IMR-90 (cell line): ENCODE measurements around the gene INSR. TPM values are rescaled to one million over a fixed set of nuclear protein-coding genes. Genes with fewer than 3 reads are reported as not detected.

Source experiments
- ATAC-seq: fragments of 200-7000 bp; cut with Tn5 transposase; 2 replicates; pipeline ENCODE4 v1.9.1; 2020; ENCODE audit warnings: low read depth, mild to moderate bottlenecking, moderate library complexity
- BruUV-seq: library from RNA; stranded (reverse); fragments of 400-500 nt; replicated peaks from 2 replicates; lab custom pipeline; 2021; lab: Mats Ljungman, UMichigan
- CTCF ChIA-PET: fragments of 300-600 bp; formaldehyde crosslinking; extraction: SDS; loops from one replicate; lab custom pipeline; 2021; ENCODE audit warnings: antibody characterized with exemption; lab: Yijun Ruan, JAX
- POLR2A ChIA-PET: fragments of 300-600 bp; sonication (Branson Sonifier 250); formaldehyde crosslinking; loops from one replicate; lab custom pipeline; 2022; ENCODE audit warnings: antibody characterized with exemption; ENCODE audit not compliant: unreplicated experiment; lab: Charles Lee
- DNase-seq: peaks from one replicate; pipeline ENCODE4 v3.0.0; 2013
- H2AFZ ChIP-seq: replicated peaks from 2 replicates; pipeline ENCODE3; 2013; ENCODE audit warnings: low read length, mild to moderate bottlenecking; ENCODE audit not compliant: poor library complexity
- H2AK5ac ChIP-seq: 2 replicates; pipeline ENCODE4 v1.6.1; 2013; ENCODE audit warnings: low read depth, low read length, inconsistent platforms
- H2AK9ac ChIP-seq: replicated peaks from 2 replicates; pipeline ENCODE3; 2013; ENCODE audit warnings: mild to moderate bottlenecking, low read depth, low read length, moderate library complexity; ENCODE audit not compliant: poor library complexity
- H2BK120ac ChIP-seq: 2 replicates; pipeline ENCODE4 v1.6.1; 2013; ENCODE audit warnings: low read depth, low read length, inconsistent platforms
- H2BK15ac ChIP-seq: 3 replicates; pipeline ENCODE4 v1.6.1; 2013; ENCODE audit warnings: low read depth, low read length, inconsistent platforms
- H2BK20ac ChIP-seq: 2 replicates; pipeline ENCODE4 v1.6.1; 2013; ENCODE audit warnings: low read depth, mild to moderate bottlenecking, inconsistent platforms, low read length, moderate library complexity
- H2BK5ac ChIP-seq: 2 replicates; pipeline ENCODE4 v1.6.1; 2013; ENCODE audit warnings: mild to moderate bottlenecking, low read depth, low read length, inconsistent platforms; ENCODE audit not compliant: poor library complexity, severe bottlenecking
- H3K14ac ChIP-seq: replicated peaks from 2 replicates; pipeline ENCODE4 v1.6.1; 2013; ENCODE audit warnings: low read depth, low read length, inconsistent platforms
- H3K18ac ChIP-seq: 2 replicates; pipeline ENCODE4 v1.6.1; 2013; ENCODE audit warnings: low read depth, low read length, control low read depth
- H3K23ac ChIP-seq: 2 replicates; pipeline ENCODE4 v1.6.1; 2013; ENCODE audit warnings: low read depth, low read length, inconsistent platforms
- H3K27ac ChIP-seq: 2 replicates; pipeline ENCODE4 v1.5.1; 2013; ENCODE audit warnings: mild to moderate bottlenecking, control low read depth, low read length; ENCODE audit not compliant: insufficient read depth
- H3K27me3 ChIP-seq: 2 replicates; pipeline ENCODE4 v1.6.1; 2013; ENCODE audit warnings: low read length; ENCODE audit not compliant: control insufficient read depth, insufficient read depth
- H3K36me3 ChIP-seq: 2 replicates; pipeline ENCODE4 v1.6.1; 2013; ENCODE audit warnings: low read length, mixed read lengths; ENCODE audit not compliant: control insufficient read depth, insufficient read depth
- H3K4ac ChIP-seq: 2 replicates; pipeline ENCODE4 v1.6.1; 2013; ENCODE audit warnings: low read depth, low read length, inconsistent platforms
- H3K4me1 ChIP-seq: 2 replicates; pipeline ENCODE4 v1.6.1; 2013; ENCODE audit warnings: low read length, mixed read lengths; ENCODE audit not compliant: control insufficient read depth, insufficient read depth
- H3K4me2 ChIP-seq: 2 replicates; pipeline ENCODE4 v1.6.1; 2013; ENCODE audit warnings: low read depth, mild to moderate bottlenecking, control low read depth, low read length, moderate library complexity
- H3K4me3 ChIP-seq: 2 replicates; pipeline ENCODE4 v1.5.1; 2013; ENCODE audit warnings: low read depth, mild to moderate bottlenecking, control low read depth, low read length, moderate library complexity; ENCODE audit not compliant: insufficient read depth
- H3K56ac ChIP-seq: 2 replicates; pipeline ENCODE4 v1.6.1; 2013; ENCODE audit warnings: low read length, inconsistent platforms; ENCODE audit not compliant: insufficient read depth; ENCODE audit errors: extremely low read depth
- H3K79me1 ChIP-seq, 2 experiments: 2 replicates each; pipeline ENCODE4 v1.6.1; 2013; ENCODE audit warnings: low read length in 2 of 2, inconsistent platforms in 1 of 2, low read depth in 1 of 2
- H3K9ac ChIP-seq: 2 replicates; pipeline ENCODE4 v1.6.1; 2013; ENCODE audit warnings: low read depth, low read length, control low read depth
- H3K9me1 ChIP-seq: 2 replicates; pipeline ENCODE4 v1.6.1; 2013; ENCODE audit warnings: low read length, inconsistent platforms; ENCODE audit not compliant: insufficient read depth
- H3K9me3 ChIP-seq: 2 replicates; pipeline ENCODE4 v1.6.1; 2013; ENCODE audit warnings: low read length; ENCODE audit not compliant: control insufficient read depth, insufficient read depth
- H4K20me1 ChIP-seq: 2 replicates; pipeline ENCODE4 v1.6.1; 2013; ENCODE audit warnings: low read length, inconsistent platforms; ENCODE audit not compliant: insufficient read depth
- H4K5ac ChIP-seq: 2 replicates; pipeline ENCODE4 v1.6.1; 2013; ENCODE audit warnings: mild to moderate bottlenecking, low read depth, low read length, control low read depth
- H4K8ac ChIP-seq, 2 experiments: 2 replicates each; pipeline ENCODE4 v1.6.1; 2013; ENCODE audit warnings: low read depth in 2 of 2, low read length in 2 of 2, control low read depth in 1 of 2, inconsistent platforms in 1 of 2
- H4K91ac ChIP-seq: 2 replicates; pipeline ENCODE4 v1.6.1; 2013; ENCODE audit warnings: low read depth, low read length, inconsistent platforms; ENCODE audit not compliant: insufficient read depth
- BHLHE40 ChIP-seq: fragments of 150-350 bp; IDR thresholded peaks from 2 replicates; pipeline ENCODE4 v1.6.1; 2016; ENCODE audit warnings: mild to moderate bottlenecking, low read depth, low read length
- CEBPB ChIP-seq: IDR thresholded peaks from 2 replicates; pipeline ENCODE4 v1.6.1; 2012; ENCODE audit warnings: low read depth, low read length, improper control_type of control experiment
- CHD1 ChIP-seq: IDR thresholded peaks from 2 replicates; pipeline ENCODE4 v1.6.1; 2012; ENCODE audit warnings: low read depth, low read length, improper control_type of control experiment
- FOS ChIP-seq: fragments of 150-350 bp; IDR thresholded peaks from 2 replicates; pipeline ENCODE4 v1.6.1; 2016; ENCODE audit warnings: low read depth, low read length
- MAFK ChIP-seq: IDR thresholded peaks from 2 replicates; pipeline ENCODE4 v1.6.1; 2012; ENCODE audit warnings: low read depth, low read length, improper control_type of control experiment
- MAZ ChIP-seq: IDR thresholded peaks from 2 replicates; pipeline ENCODE4 v1.6.1; 2012; ENCODE audit warnings: low read depth, mild to moderate bottlenecking, low read length, improper control_type of control experiment, moderate library complexity, borderline replicate concordance
- MXI1 ChIP-seq: IDR thresholded peaks from 2 replicates; pipeline ENCODE4 v1.6.1; 2012; ENCODE audit warnings: low read depth, mild to moderate bottlenecking, low read length, moderate library complexity, borderline replicate concordance
- NFE2L2 ChIP-seq: fragments of 150-350 bp; IDR thresholded peaks from 2 replicates; pipeline ENCODE4 v1.6.1; 2016; ENCODE audit warnings: low read depth, mild to moderate bottlenecking, low read length
- POLR2A ChIP-seq: IDR thresholded peaks from 2 replicates; pipeline ENCODE4 v1.6.1; 2012; ENCODE audit warnings: mild to moderate bottlenecking, low read depth, low read length
- RAD21 ChIP-seq: IDR thresholded peaks from 2 replicates; pipeline ENCODE4 v1.6.1; 2012; ENCODE audit warnings: low read length, improper control_type of control experiment
- RFX5 ChIP-seq: IDR thresholded peaks from 2 replicates; pipeline ENCODE4 v1.8.0; 2012; ENCODE audit warnings: low read depth, mild to moderate bottlenecking, low read length, moderate library complexity
- SMC3 ChIP-seq: fragments of 150-350 bp; IDR thresholded peaks from 2 replicates; pipeline ENCODE4 v1.6.1; 2016; ENCODE audit warnings: low read depth, mild to moderate bottlenecking, antibody characterized with exemption, low read length, moderate library complexity
- WGBS, 2 experiments: methylation state at CpG; one replicate each; pipeline versions ENCODE4 v1.1.5 to v1.1.7; 2013; ENCODE audit warnings: missing lambda C conversion rate in 2 of 2; ENCODE audit not compliant: insufficient read length in 1 of 2; ENCODE audit errors: extremely low coverage in 2 of 2; 5-methylcytosine and 5-hydroxymethylcytosine counted together
- dilution Hi-C: fragments of 300-500 bp; cut with HindIII; formaldehyde crosslinking; loops from one replicate; pipeline ENCODE4 v1.14.3; 2018; ENCODE audit warnings: low sequenced_read_pairs; ENCODE audit not compliant: unreplicated experiment
- in situ Hi-C: fragments of 300-500 bp; cut with MboI; formaldehyde crosslinking; loops from 3 replicates; pipeline ENCODE4 v1.14.3; 2019; ENCODE audit warnings: low sequenced_read_pairs, inconsistent platforms, mixed read lengths
- intact Hi-C: fragments of 100-400 bp; cut with micrococcal nuclease; formaldehyde crosslinking; loops from 2 replicates; pipeline ENCODE4 v1.10.0; 2022
- polyA plus RNA-seq, 3 experiments: library from polyadenylated mRNA; depleted of rRNA; stranded (reverse); fragments of >200 nt; gene quantifications; 2 replicates each; pipeline ENCODE4 v1.2.3, GENCODE V29; 2012; ENCODE audit warnings: low replicate concordance in 1 of 3
- total RNA-seq: library from RNA; depleted of rRNA; stranded (reverse); fragments of >200 nt; gene quantifications from 2 replicates; pipeline ENCODE4 v1.2.3, GENCODE V29; 2012
- TF ChIP-seq, protein P1 (sequence below): fragments of 150-350 bp; IDR thresholded peaks from 2 replicates; pipeline ENCODE4 v1.6.1; 2017; ENCODE audit warnings: mild to moderate bottlenecking, antibody characterized with exemption, low read length, low read depth

Gene INSR
- total and polyA plus RNA-seq, 2 of the 4 experiments (the other 2 are of a cell fraction) = 2.8 to 7.9 TPM

- Histone ChIP-seq H4K8ac (no peak overlapping the region), H3K56ac (no peak overlapping the region), H4K20me1 (no peaks in the 10 kb centered on the region), H2AK9ac (no peak overlapping the region), H3K9me3 (peaks cover 12% of the 10 kb centered on the region), H3K4me2 (no peak overlapping the region), H3K4me1 (no peaks in the 10 kb centered on the region), H2AK5ac (no peak overlapping the region), H3K18ac (no peak overlapping the region), H3K4me3 (no peak overlapping the region), H3K9me1 (no peaks in the 10 kb centered on the region; the same call in 1 of the 2 replicates), H2BK15ac (no peak overlapping the region), H2AFZ (no peak overlapping the region), H3K27me3 (no peaks in the 10 kb centered on the region), H2BK120ac (no peak overlapping the region), H2BK5ac (no peak overlapping the region), H2BK20ac (no peak overlapping the region), H3K9ac (no peak overlapping the region), H3K4ac (no peak overlapping the region), H3K27ac (no peak overlapping the region), H3K14ac (no peak overlapping the region), H4K91ac (no peak overlapping the region), H3K79me1 (no peaks in the 10 kb centered on the region), H3K36me3 (peaks cover 37% of the 10 kb centered on the region), H3K23ac (no peak overlapping the region), H4K5ac (no peak overlapping the region)
- intact Hi-C loops (no loop called here), dilution Hi-C loops (no loop called here), in situ Hi-C loops (no loop called here)
- TF ChIP-seq, protein P1, sequence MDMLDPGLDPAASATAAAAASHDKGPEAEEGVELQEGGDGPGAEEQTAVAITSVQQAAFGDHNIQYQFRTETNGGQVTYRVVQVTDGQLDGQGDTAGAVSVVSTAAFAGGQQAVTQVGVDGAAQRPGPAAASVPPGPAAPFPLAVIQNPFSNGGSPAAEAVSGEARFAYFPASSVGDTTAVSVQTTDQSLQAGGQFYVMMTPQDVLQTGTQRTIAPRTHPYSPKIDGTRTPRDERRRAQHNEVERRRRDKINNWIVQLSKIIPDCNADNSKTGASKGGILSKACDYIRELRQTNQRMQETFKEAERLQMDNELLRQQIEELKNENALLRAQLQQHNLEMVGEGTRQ = no peak
- no peak for TF ChIP-seq NFE2L2
- TF ChIP-seq CEBPB = no peak
- TF ChIP-seq RFX5 = no peak
- no peak for TF ChIP-seq MXI1
- TF ChIP-seq SMC3 = no peak
- no peak for TF ChIP-seq POLR2A
- TF ChIP-seq RAD21 = no peak
- TF ChIP-seq MAFK = no peak
- TF ChIP-seq FOS = no peak
- TF ChIP-seq CHD1 = no peak
- TF ChIP-seq BHLHE40 = no peak
- TF ChIP-seq MAZ = no peak
- WGBS, 2 experiments = 91% methylated on average over 16 of the region's 16 CpGs; no CpG with 5 or more reads in 1 of the 2 experiments
- POLR2A ChIA-PET = no interaction called here
- CTCF ChIA-PET = no interaction called here
- DNase-seq (no peak), ATAC-seq (no peak)
- no TSS peak for BruUV-seq
Observed at GRCh38 chr19:7125221-7125620, 169.0 kb downstream of the INSR start.
